H9 (cell line): ENCODE results near the gene NPTX1. TPM values are rescaled to one million over a fixed set of nuclear protein-coding genes. Genes with fewer than 3 reads are reported as not detected.

Experiments
- DNase-seq: peaks from one replicate; pipeline ENCODE4 v3.0.0-alpha.2; 2017
- H2AFZ ChIP-seq: one replicate; pipeline ENCODE4 v1.6.1; 2013; ENCODE audit warnings: mild to moderate bottlenecking, low read length, control low read depth, moderate library complexity
- H2AK5ac ChIP-seq: 2 replicates; pipeline ENCODE4 v1.6.1; 2013; ENCODE audit warnings: low read length, control low read depth, mixed read lengths; ENCODE audit not compliant: insufficient read length
- H2BK120ac ChIP-seq: one replicate; pipeline ENCODE4 v1.6.1; 2013; ENCODE audit warnings: low read depth, mild to moderate bottlenecking, low read length, control low read depth, inconsistent platforms; ENCODE audit not compliant: poor library complexity, severe bottlenecking
- H2BK12ac ChIP-seq: 2 replicates; pipeline ENCODE4 v1.6.1; 2013; ENCODE audit warnings: low read length, control low read depth, mixed read lengths, low read depth; ENCODE audit not compliant: insufficient read length
- H2BK15ac ChIP-seq: 2 replicates; pipeline ENCODE4 v1.6.1; 2013; ENCODE audit warnings: low read depth, low read length, control low read depth
- H2BK20ac ChIP-seq: one replicate; pipeline ENCODE4 v1.6.1; 2013; ENCODE audit warnings: low read depth, mild to moderate bottlenecking, low read length, control low read depth, inconsistent platforms; ENCODE audit not compliant: poor library complexity, severe bottlenecking
- H2BK5ac ChIP-seq: 2 replicates; pipeline ENCODE4 v1.6.1; 2013; ENCODE audit warnings: low read length, control low read depth, mixed read lengths; ENCODE audit not compliant: insufficient read length
- H3K14ac ChIP-seq: 2 replicates; pipeline ENCODE4 v1.6.1; 2013; ENCODE audit warnings: low read length, control low read depth; ENCODE audit not compliant: insufficient read depth
- H3K18ac ChIP-seq: 2 replicates; pipeline ENCODE4 v1.6.1; 2013; ENCODE audit warnings: low read depth, mild to moderate bottlenecking, mixed read lengths, low read length, control low read depth; ENCODE audit not compliant: insufficient read length
- H3K23ac ChIP-seq: 2 replicates; pipeline ENCODE4 v1.6.1; 2013; ENCODE audit warnings: low read length, control low read depth, mixed read lengths, low read depth; ENCODE audit not compliant: insufficient read length
- H3K23me2 ChIP-seq: 2 replicates; pipeline ENCODE4 v1.6.1; 2013; ENCODE audit warnings: low read depth, mild to moderate bottlenecking, mixed read lengths, low read length, control low read depth; ENCODE audit not compliant: insufficient read length, poor library complexity, severe bottlenecking
- H3K27ac ChIP-seq: 2 replicates; pipeline ENCODE4 v1.5.1; 2013; ENCODE audit warnings: low read length, control low read depth, mixed read lengths, low read depth; ENCODE audit not compliant: insufficient read length
- H3K27me3 ChIP-seq: 2 replicates; pipeline ENCODE4 v1.6.1; 2013; ENCODE audit warnings: low read length, control low read depth, inconsistent platforms; ENCODE audit not compliant: insufficient read depth
- H3K4ac ChIP-seq: 2 replicates; pipeline ENCODE4 v1.6.1; 2013; ENCODE audit warnings: low read depth, mild to moderate bottlenecking, control low read depth, inconsistent platforms, low read length, moderate library complexity
- H3K4me1 ChIP-seq: 2 replicates; pipeline ENCODE4 v1.6.1; 2013; ENCODE audit warnings: low read length, control low read depth, inconsistent platforms; ENCODE audit not compliant: insufficient read depth
- H3K4me2 ChIP-seq: 2 replicates; pipeline ENCODE4 v1.6.1; 2013; ENCODE audit warnings: low read length, control low read depth, mixed read lengths; ENCODE audit not compliant: insufficient read length, insufficient read depth
- H3K56ac ChIP-seq: 2 replicates; pipeline ENCODE4 v1.6.1; 2013; ENCODE audit warnings: low read depth, mild to moderate bottlenecking, mixed read lengths, low read length, control low read depth; ENCODE audit not compliant: insufficient read length
- H3K79me1 ChIP-seq: 2 replicates; pipeline ENCODE4 v1.6.1; 2013; ENCODE audit warnings: low read depth, mild to moderate bottlenecking, moderate library complexity, low read length, control low read depth, inconsistent platforms; ENCODE audit not compliant: insufficient read depth, poor library complexity, severe bottlenecking
- H3K79me2 ChIP-seq: 2 replicates; pipeline ENCODE4 v1.6.1; 2013; ENCODE audit warnings: low read length, control low read depth, inconsistent platforms; ENCODE audit not compliant: insufficient read depth
- H3K9ac ChIP-seq: 2 replicates; pipeline ENCODE4 v1.6.1; 2013; ENCODE audit warnings: low read length, control low read depth, mixed read lengths; ENCODE audit not compliant: insufficient read length; ENCODE audit errors: extremely low read depth
- H3K9me3 ChIP-seq: one replicate; pipeline ENCODE4 v1.6.1; 2013; ENCODE audit warnings: low read depth, low read length, inconsistent platforms; ENCODE audit not compliant: control insufficient read depth
- H3T11ph ChIP-seq: one replicate; pipeline ENCODE4 v1.6.1; 2013; ENCODE audit warnings: mild to moderate bottlenecking, low read length, control low read depth, inconsistent platforms
- H4K20me1 ChIP-seq: one replicate; pipeline ENCODE4 v1.6.1; 2013; ENCODE audit not compliant: control insufficient read depth, insufficient read length, insufficient read depth
- H4K5ac ChIP-seq: 2 replicates; pipeline ENCODE4 v1.6.1; 2013; ENCODE audit warnings: low read depth, mild to moderate bottlenecking, mixed read lengths, low read length, control low read depth; ENCODE audit not compliant: insufficient read length
- H4K8ac ChIP-seq: replicated peaks from 2 replicates; pipeline ENCODE4 v1.6.1; 2013; ENCODE audit warnings: low read length, control low read depth, mixed read lengths, low read depth; ENCODE audit not compliant: insufficient read length
- H4K91ac ChIP-seq: 2 replicates; pipeline ENCODE4 v1.6.1; 2013; ENCODE audit warnings: low read depth, mild to moderate bottlenecking, moderate library complexity, mixed read lengths, low read length, control low read depth; ENCODE audit not compliant: insufficient read length
- H3K27ac Mint-ChIP-seq, 3 experiments: 2 replicates in 2 of 3; 3 replicates in 1 of 3; pipeline ENCODE4 v1.8.0; 2020 to 2021; ENCODE audit warnings: mixed read lengths in 3 of 3, mild to moderate bottlenecking in 1 of 3, moderate library complexity in 1 of 3
- H3K27me3 Mint-ChIP-seq: 2 replicates; pipeline ENCODE4 v1.8.0; 2021; ENCODE audit warnings: low read depth, mild to moderate bottlenecking, moderate library complexity, mixed read lengths
- H3K36me3 Mint-ChIP-seq, 3 experiments: 2 replicates in 2 of 3; 3 replicates in 1 of 3; pipeline ENCODE4 v1.8.0; 2020 to 2021; ENCODE audit warnings: low read depth in 3 of 3, mixed read lengths in 3 of 3; ENCODE audit not compliant: insufficient read depth in 1 of 3
- H3K4me1 Mint-ChIP-seq, 2 experiments: 2 replicates each; pipeline ENCODE4 v1.8.0; 2020; ENCODE audit warnings: mixed read lengths in 2 of 2
- H3K4me3 Mint-ChIP-seq, 2 experiments: 2 replicates in 1 of 2; 3 replicates in 1 of 2; pipeline ENCODE4 v1.8.0; 2020 to 2021; ENCODE audit warnings: mild to moderate bottlenecking in 2 of 2, mixed read lengths in 2 of 2, moderate library complexity in 1 of 2
- H3K9me3 Mint-ChIP-seq, 2 experiments: 2 replicates in 1 of 2; 3 replicates in 1 of 2; pipeline ENCODE4 v1.8.0; 2020; ENCODE audit warnings: mild to moderate bottlenecking in 2 of 2, mixed read lengths in 2 of 2, moderate library complexity in 1 of 2
- CTCF ChIP-seq: fragments of 200-600 bp; sonication (generic); conservative IDR thresholded peaks from 3 replicates; pipeline ENCODE4 v1.8.0; 2021; ENCODE audit warnings: antibody characterized with exemption, mild to moderate bottlenecking
- WGBS: extraction: QIAGEN DNeasy Blood & Tissue Kit; methylation state at CpG from one replicate; pipeline ENCODE4 v1.1.7; 2013; ENCODE audit warnings: missing lambda C conversion rate, low lambda C conversion rate, mixed read lengths; ENCODE audit not compliant: insufficient read length; ENCODE audit errors: extremely low coverage; 5-methylcytosine and 5-hydroxymethylcytosine counted together
- total RNA-seq: library from RNA; stranded (reverse); gene quantifications from 2 replicates; pipeline ENCODE4 v1.2.1, GENCODE V29; 2021

Gene NPTX1
- total RNA-seq, 1 experiment from 2014 or later = 20.5 TPM

GRCh38 chr17:80472996-80473395, 3.4 kb downstream of the NPTX1 start:
- no peak overlapping the region for H2BK5ac ChIP-seq
- peaks cover 86% of the 10 kb centered on the region for H3K27me3 Mint-ChIP-seq
- no peak overlapping the region for H2BK15ac ChIP-seq
- no peaks in the 10 kb centered on the region for H3K9me3 ChIP-seq
- H3K27me3 ChIP-seq = peaks cover 52% of the 10 kb centered on the region
- no peak overlapping the region for H3K4me2 ChIP-seq
- no peak overlapping the region for H4K91ac ChIP-seq
- TF ChIP-seq CTCF = no peak
- peaks cover 8 to 40% of the 10 kb centered on the region in 2 experiments for H3K4me1 Mint-ChIP-seq
- no peaks in the 10 kb centered on the region for H3K79me2 ChIP-seq
- H2AFZ ChIP-seq = no peak overlapping the region
- H3K14ac ChIP-seq = no peak overlapping the region
- no peak overlapping the region for H2AK5ac ChIP-seq
- H3K27ac Mint-ChIP-seq = no peak overlapping the region
- no peak overlapping the region for H4K8ac ChIP-seq
- H4K20me1 ChIP-seq = no peaks in the 10 kb centered on the region
- H3T11ph ChIP-seq = no peak overlapping the region
- no peak overlapping the region for H3K27ac ChIP-seq
- no peak overlapping the region for H4K5ac ChIP-seq
- no peaks in the 10 kb centered on the region for H3K4me1 ChIP-seq
- no peak overlapping the region for H2BK20ac ChIP-seq
- H3K23me2 ChIP-seq = no peaks in the 10 kb centered on the region
- H3K56ac ChIP-seq = no peak overlapping the region
- no peak for DNase-seq
- H2BK12ac ChIP-seq = no peak overlapping the region
- no peak overlapping the region for H3K4ac ChIP-seq
- peaks cover 0 to 41% (median 3%) of the 10 kb centered on the region in 3 experiments; a peak in 3 of 7 replicates for H3K36me3 Mint-ChIP-seq
- H3K9ac ChIP-seq = no peak overlapping the region
- no peak overlapping the region; a peak in 1 of 5 replicates for H3K4me3 Mint-ChIP-seq
- H2BK120ac ChIP-seq = no peak overlapping the region
- no CpG with 5 or more reads among the region's 12 CpGs for WGBS
- H3K18ac ChIP-seq = no peak overlapping the region
- H3K9me3 Mint-ChIP-seq = no peaks in the 10 kb centered on the region
- H3K23ac ChIP-seq = no peak overlapping the region
- no peaks in the 10 kb centered on the region for H3K79me1 ChIP-seq
